SK-N-SH (cell line): ENCODE data around the gene FBXO3. TPM values are rescaled to one million over a fixed set of nuclear protein-coding genes. Genes with fewer than 3 reads are reported as not detected.

Experiments used
- CTCF ChIA-PET: fragments of 300-600, 350-600 bp; formaldehyde crosslinking; extraction: SDS; loops from one replicate; lab custom pipeline; 2021; lab: Yijun Ruan, JAX
- POLR2A ChIA-PET: fragments of 350-600 bp; sonication (Branson Sonifier 250); formaldehyde crosslinking; extraction: SDS; loops from one replicate; lab custom pipeline; 2020; ENCODE audit warnings: antibody characterized with exemption, inconsistent platforms; lab: Yijun Ruan, JAX
- DNase-seq: peaks from one replicate; pipeline ENCODE4 v3.0.0; 2012
- H2AFZ ChIP-seq: fragments of 200-600 bp; sonication (generic); 2 replicates; pipeline ENCODE4 v1.8.1; 2016; ENCODE audit warnings: antibody characterized with exemption, mild to moderate bottlenecking, low read depth
- H3F3A ChIP-seq: fragments of 200-600 bp; sonication (generic); replicated peaks from 2 replicates; pipeline ENCODE3; 2016; ENCODE audit warnings: antibody characterized with exemption, mild to moderate bottlenecking; ENCODE audit not compliant: insufficient read depth
- H3K27ac ChIP-seq, 2 experiments: fragments of 200-500 bp in 1 of 2; fragments of 200-600 bp in 1 of 2; sonication (Bioruptor generic) in 1 of 2; sonication (generic), shearing (Covaris generic) in 1 of 2; 2 replicates each; pipeline versions ENCODE4 v1.5.1 to v1.6.1; 2014 to 2016; ENCODE audit warnings: low read depth in 2 of 2, inconsistent platforms in 1 of 2, low read length in 1 of 2, mild to moderate bottlenecking in 1 of 2, mixed read lengths in 1 of 2
- H3K27me3 ChIP-seq: fragments of 200-600 bp; sonication (generic), shearing (Covaris generic); 2 replicates; pipeline ENCODE4 v1.6.1; 2016; ENCODE audit warnings: mixed run types; ENCODE audit not compliant: insufficient read depth
- H3K36me3 ChIP-seq, 2 experiments: fragments of 200-500 bp in 1 of 2; fragments of 200-600 bp in 1 of 2; sonication (Bioruptor generic) in 1 of 2; sonication (generic) in 1 of 2; replicated peaks in 1 of 2; 2 replicates each; pipeline versions ENCODE3 to v1.5.1; 2014 to 2016; ENCODE audit warnings: low read length in 1 of 2, mild to moderate bottlenecking in 1 of 2; ENCODE audit not compliant: insufficient read depth in 2 of 2, control insufficient read depth in 1 of 2
- H3K4me1 ChIP-seq, 2 experiments: fragments of 200-500 bp in 1 of 2; fragments of 200-600 bp in 1 of 2; sonication (Bioruptor generic) in 1 of 2; sonication (generic), shearing (Covaris generic) in 1 of 2; 2 replicates each; pipeline versions ENCODE4 v1.5.1 to v1.6.1; 2014 to 2016; ENCODE audit warnings: low read depth in 1 of 2, low read length in 1 of 2, mixed run types in 1 of 2; ENCODE audit not compliant: insufficient read depth in 2 of 2, control insufficient read depth in 1 of 2
- H3K4me2 ChIP-seq: fragments of 200-600 bp; sonication (generic), shearing (Covaris generic); 2 replicates; pipeline ENCODE4 v1.6.1; 2017; ENCODE audit warnings: mixed run types
- H3K4me3 ChIP-seq, 2 experiments: fragments of 200-500 bp in 1 of 2; fragments of 200-600 bp in 1 of 2; sonication (Bioruptor generic) in 1 of 2; sonication (generic), shearing (Covaris generic) in 1 of 2; 2 replicates each; pipeline versions ENCODE4 v1.5.1 to v1.8.1; 2014 to 2016; ENCODE audit warnings: low read depth in 2 of 2, inconsistent platforms in 1 of 2, low read length in 1 of 2, mild to moderate bottlenecking in 1 of 2, mixed read lengths in 1 of 2, moderate library complexity in 1 of 2
- H3K79me2 ChIP-seq: fragments of 200-600 bp; sonication (generic); 2 replicates; pipeline ENCODE4 v1.8.1; 2017; ENCODE audit warnings: mild to moderate bottlenecking; ENCODE audit not compliant: insufficient read depth
- H3K9ac ChIP-seq: fragments of 200-600 bp; sonication (generic); 2 replicates; pipeline ENCODE4 v1.6.1; 2017; ENCODE audit warnings: mixed run types
- H3K9me2 ChIP-seq: fragments of 200-600 bp; sonication (generic); 2 replicates; pipeline ENCODE4 v1.6.1; 2017; ENCODE audit warnings: mixed run types
- H3K9me3 ChIP-seq: fragments of 200-600 bp; sonication (generic); 2 replicates; pipeline ENCODE4 v1.6.1; 2017; ENCODE audit warnings: mixed run types, mild to moderate bottlenecking, moderate library complexity
- H4K20me1 ChIP-seq: fragments of 200-600 bp; sonication (generic); 2 replicates; pipeline ENCODE4 v1.6.1; 2017; ENCODE audit warnings: mild to moderate bottlenecking, mixed run types; ENCODE audit not compliant: insufficient read depth
- ELF1 ChIP-seq: IDR thresholded peaks from 2 replicates; pipeline ENCODE4 v1.4.0; 2012
- EP300 ChIP-seq, 2 experiments: IDR thresholded peaks; 2 replicates each; pipeline versions ENCODE4 v1.4.0 to v1.6.1; 2012; ENCODE audit warnings: borderline replicate concordance in 1 of 2, low read depth in 1 of 2, low read length in 1 of 2
- FOSL2 ChIP-seq: IDR thresholded peaks from 2 replicates; pipeline ENCODE4 v1.4.0; 2012; ENCODE audit warnings: low read depth, mild to moderate bottlenecking, moderate library complexity, borderline replicate concordance
- FOXM1 ChIP-seq: IDR thresholded peaks from 2 replicates; pipeline ENCODE4 v1.4.0; 2012; ENCODE audit warnings: low read depth, mild to moderate bottlenecking
- JUND ChIP-seq: IDR thresholded peaks from 2 replicates; pipeline ENCODE4 v1.4.0; 2012
- MEF2A ChIP-seq: IDR thresholded peaks from 2 replicates; pipeline ENCODE4 v1.4.0; 2012; ENCODE audit warnings: low read depth, borderline replicate concordance
- MXI1 ChIP-seq: IDR thresholded peaks from 2 replicates; pipeline ENCODE4 v1.6.1; 2012; ENCODE audit warnings: mild to moderate bottlenecking, low read depth, low read length, improper control_type of control experiment
- NFIC ChIP-seq: IDR thresholded peaks from 2 replicates; pipeline ENCODE4 v1.4.0; 2012; ENCODE audit warnings: borderline replicate concordance
- RCOR1 ChIP-seq: fragments of 150-350 bp; IDR thresholded peaks from 2 replicates; pipeline ENCODE4 v1.6.1; 2017; ENCODE audit warnings: antibody characterized with exemption, low read length
- RFX5 ChIP-seq: IDR thresholded peaks from 2 replicates; pipeline ENCODE4 v1.6.1; 2012; ENCODE audit warnings: mild to moderate bottlenecking, improper control_type of control experiment, low read length
- SIN3A ChIP-seq: IDR thresholded peaks from 2 replicates; pipeline ENCODE4 v1.6.1; 2012; ENCODE audit warnings: low read depth, mild to moderate bottlenecking, low read length, moderate library complexity, borderline replicate concordance
- TCF12 ChIP-seq: IDR thresholded peaks from 2 replicates; pipeline ENCODE4 v1.4.0; 2012
- WGBS: methylation state at CpG from one replicate; pipeline ENCODE4 v1.1.6; 2017; ENCODE audit warnings: low lambda C conversion rate; 5-methylcytosine and 5-hydroxymethylcytosine counted together
- polyA plus RNA-seq, 3 experiments: library from polyadenylated mRNA; depleted of rRNA; stranded (reverse); fragments of >200 nt; gene quantifications; 2 replicates each; pipeline ENCODE4 v1.2.3, GENCODE V29; 2012
- TF ChIP-seq, protein P1 (sequence below): fragments of 200-600 bp; sonication (generic); IDR thresholded peaks from 2 replicates; pipeline ENCODE4 v1.6.1; 2017; ENCODE audit warnings: antibody characterized with exemption, mild to moderate bottlenecking, moderate library complexity
- TF ChIP-seq, protein P2 (sequence below): IDR thresholded peaks from 2 replicates; pipeline ENCODE4 v1.4.0; 2012; ENCODE audit warnings: low read depth
- TF ChIP-seq, protein P3 (sequence below): fragments of 150-350 bp; IDR thresholded peaks from 2 replicates; pipeline ENCODE4 v1.6.1; 2017; ENCODE audit warnings: antibody characterized with exemption, low read length, low read depth, borderline replicate concordance
- TF ChIP-seq, protein P4 (sequence below): IDR thresholded peaks from 2 replicates; pipeline ENCODE4 v1.4.0; 2012; ENCODE audit warnings: low read depth, borderline replicate concordance

Gene FBXO3
- polyA plus RNA-seq, 1 of the 3 experiments (the other 2 are of a cell fraction) = 17.9 TPM

DNA sequence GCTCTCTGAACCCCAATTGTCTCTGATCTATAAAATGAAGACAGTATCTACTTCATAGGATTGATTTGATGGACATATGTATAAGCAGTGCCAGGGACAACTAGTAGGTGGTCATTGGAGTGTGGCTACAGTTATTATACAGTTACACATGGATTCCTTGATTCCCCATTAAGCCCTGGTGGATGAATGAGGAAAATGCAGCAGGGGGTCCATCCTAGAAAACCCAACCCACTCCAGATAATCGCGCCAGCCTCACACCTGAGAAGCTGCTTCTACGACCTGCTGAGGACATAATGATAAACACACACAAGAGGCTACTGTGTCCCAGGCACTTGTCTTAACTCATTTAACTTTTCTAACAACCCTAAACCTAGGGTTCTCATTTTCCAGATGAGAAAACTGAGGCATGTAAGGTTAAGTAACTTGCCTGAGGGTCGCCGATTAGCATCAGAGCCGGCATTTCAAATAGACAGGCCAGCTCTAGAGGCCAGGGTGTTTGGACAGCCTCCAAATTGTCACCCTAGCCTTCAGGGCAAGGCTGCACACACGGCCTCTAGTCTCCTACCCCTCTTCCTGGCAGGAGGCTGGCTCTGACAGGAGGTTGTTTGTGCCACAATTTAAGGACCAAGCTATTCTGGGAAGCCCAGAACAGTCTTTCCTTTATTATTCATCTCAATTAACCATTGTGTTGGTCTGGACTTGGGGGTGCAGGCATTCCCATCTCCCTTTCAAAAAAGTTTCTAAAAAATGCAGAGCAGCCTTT lies 69.9 kb downstream of the FBXO3 start:
- no peak for TF ChIP-seq ELF1
- TF ChIP-seq, protein P1, sequence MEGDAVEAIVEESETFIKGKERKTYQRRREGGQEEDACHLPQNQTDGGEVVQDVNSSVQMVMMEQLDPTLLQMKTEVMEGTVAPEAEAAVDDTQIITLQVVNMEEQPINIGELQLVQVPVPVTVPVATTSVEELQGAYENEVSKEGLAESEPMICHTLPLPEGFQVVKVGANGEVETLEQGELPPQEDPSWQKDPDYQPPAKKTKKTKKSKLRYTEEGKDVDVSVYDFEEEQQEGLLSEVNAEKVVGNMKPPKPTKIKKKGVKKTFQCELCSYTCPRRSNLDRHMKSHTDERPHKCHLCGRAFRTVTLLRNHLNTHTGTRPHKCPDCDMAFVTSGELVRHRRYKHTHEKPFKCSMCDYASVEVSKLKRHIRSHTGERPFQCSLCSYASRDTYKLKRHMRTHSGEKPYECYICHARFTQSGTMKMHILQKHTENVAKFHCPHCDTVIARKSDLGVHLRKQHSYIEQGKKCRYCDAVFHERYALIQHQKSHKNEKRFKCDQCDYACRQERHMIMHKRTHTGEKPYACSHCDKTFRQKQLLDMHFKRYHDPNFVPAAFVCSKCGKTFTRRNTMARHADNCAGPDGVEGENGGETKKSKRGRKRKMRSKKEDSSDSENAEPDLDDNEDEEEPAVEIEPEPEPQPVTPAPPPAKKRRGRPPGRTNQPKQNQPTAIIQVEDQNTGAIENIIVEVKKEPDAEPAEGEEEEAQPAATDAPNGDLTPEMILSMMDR = peak; percentile 31; the same call in 1 of the 2 replicates
- TF ChIP-seq EP300 (IDR thresholded peaks at IDR 0.05; ENCODE audit: borderline replicate concordance in 1 of 2, low read depth in 1 of 2, low read length in 1 of 2) = no peak
- TF ChIP-seq MEF2A = no peak
- TF ChIP-seq SIN3A = no peak
- no peak for DNase-seq
- CTCF ChIA-PET = interaction anchor here (0.9 to 1.5 kb wide), 5 partner anchors 10 to 55 kb away, joined by 3 to 7 read pairs (median 5); partner anchors contain the start of gene CD59

DNA sequence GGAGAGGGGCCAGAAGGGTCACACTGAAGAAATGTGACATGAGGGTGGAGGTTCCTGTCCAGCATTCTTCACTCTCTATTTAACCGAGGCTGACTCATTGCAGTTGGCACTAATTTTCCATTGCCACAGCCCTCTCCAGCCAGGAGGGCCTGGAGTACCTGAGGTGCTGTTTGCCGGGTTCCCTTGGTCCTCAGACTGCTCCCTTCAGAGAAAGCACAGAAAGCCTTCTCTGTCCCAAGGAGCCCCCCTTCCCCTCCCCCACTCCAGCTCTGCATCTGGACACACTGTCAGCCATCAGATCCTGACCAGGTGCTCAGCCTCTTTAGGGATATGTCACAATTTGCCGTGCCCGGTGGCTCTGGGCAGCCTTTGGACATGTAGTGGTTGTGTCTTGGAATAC lies 70.5 kb downstream of the FBXO3 start:
- no peak overlapping the region for H3K4me3 ChIP-seq
- no peaks in the 10 kb centered on the region for H3K27me3 ChIP-seq
- ChIA-PET POLR2A (no interaction called here), CTCF (interaction anchor here (1.2 kb wide), 1 partner anchor 11 kb away, joined by 5 read pairs; no protein-coding TSS in a partner anchor)
- no peaks in the 10 kb centered on the region for H3K9me2 ChIP-seq
- H4K20me1 ChIP-seq = no peaks in the 10 kb centered on the region
- TF ChIP-seq FOSL2 (peak; percentile 50; the same call in 1 of the 2 replicates), MXI1 (no peak), JUND (peak; percentile 13; the same call in 1 of the 2 replicates), RCOR1 (no peak), NFIC (no peak), ELF1 (no peak), RFX5 (no peak), MEF2A (no peak), FOXM1 (no peak), TCF12 (no peak), EP300 (IDR thresholded peaks at IDR 0.05; ENCODE audit: borderline replicate concordance in 1 of 2, low read depth in 1 of 2, low read length in 1 of 2) (no peak)
- TF ChIP-seq, protein P2, sequence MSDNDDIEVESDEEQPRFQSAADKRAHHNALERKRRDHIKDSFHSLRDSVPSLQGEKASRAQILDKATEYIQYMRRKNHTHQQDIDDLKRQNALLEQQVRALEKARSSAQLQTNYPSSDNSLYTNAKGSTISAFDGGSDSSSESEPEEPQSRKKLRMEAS = no peak
- TF ChIP-seq, protein P3, sequence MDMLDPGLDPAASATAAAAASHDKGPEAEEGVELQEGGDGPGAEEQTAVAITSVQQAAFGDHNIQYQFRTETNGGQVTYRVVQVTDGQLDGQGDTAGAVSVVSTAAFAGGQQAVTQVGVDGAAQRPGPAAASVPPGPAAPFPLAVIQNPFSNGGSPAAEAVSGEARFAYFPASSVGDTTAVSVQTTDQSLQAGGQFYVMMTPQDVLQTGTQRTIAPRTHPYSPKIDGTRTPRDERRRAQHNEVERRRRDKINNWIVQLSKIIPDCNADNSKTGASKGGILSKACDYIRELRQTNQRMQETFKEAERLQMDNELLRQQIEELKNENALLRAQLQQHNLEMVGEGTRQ = no peak
- TF ChIP-seq, protein P4, sequence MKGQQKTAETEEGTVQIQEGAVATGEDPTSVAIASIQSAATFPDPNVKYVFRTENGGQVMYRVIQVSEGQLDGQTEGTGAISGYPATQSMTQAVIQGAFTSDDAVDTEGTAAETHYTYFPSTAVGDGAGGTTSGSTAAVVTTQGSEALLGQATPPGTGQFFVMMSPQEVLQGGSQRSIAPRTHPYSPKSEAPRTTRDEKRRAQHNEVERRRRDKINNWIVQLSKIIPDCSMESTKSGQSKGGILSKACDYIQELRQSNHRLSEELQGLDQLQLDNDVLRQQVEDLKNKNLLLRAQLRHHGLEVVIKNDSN = no peak
- 77% methylated on average over 4 of the region's 4 CpGs for WGBS
- H3K4me1 ChIP-seq = peaks cover 13 to 51% of the 10 kb centered on the region in 2 experiments; a peak in 3 of 4 replicates
- DNase-seq = no peak
- H3K79me2 ChIP-seq = peaks cover 23% of the 10 kb centered on the region; the same call in 1 of the 2 replicates
- no peak overlapping the region for H2AFZ ChIP-seq
- no peak overlapping the region for H3K4me2 ChIP-seq
- peaks cover 62% of the 10 kb centered on the region for H3F3A ChIP-seq
- H3K36me3 ChIP-seq = peaks cover 25 to 38% of the 10 kb centered on the region in 2 experiments
- no peaks in the 10 kb centered on the region for H3K9me3 ChIP-seq
- H3K27ac ChIP-seq = peak overlapping the region in 1 of 2 experiments; percentile 94; a peak in 2 of 4 replicates
- H3K9ac ChIP-seq = no peak overlapping the region

More for the DNA sequence above, 69.9 kb downstream of the FBXO3 start:
- Histone ChIP-seq H3K4me2 (no peak overlapping the region), H4K20me1 (no peaks in the 10 kb centered on the region), H3K4me3 (no peak overlapping the region), H3K4me1 (peaks cover 13 to 51% of the 10 kb centered on the region in 2 experiments; a peak in 3 of 4 replicates), H3K27me3 (no peaks in the 10 kb centered on the region), H3F3A (peaks cover 62% of the 10 kb centered on the region), H3K27ac (peak overlapping the region in 1 of 2 experiments; percentile 94; a peak in 2 of 4 replicates), H3K79me2 (peaks cover 24% of the 10 kb centered on the region; the same call in 1 of the 2 replicates), H2AFZ (no peak overlapping the region), H3K9me3 (no peaks in the 10 kb centered on the region), H3K36me3 (peaks cover 32 to 45% of the 10 kb centered on the region in 2 experiments), H3K9ac (no peak overlapping the region), H3K9me2 (no peaks in the 10 kb centered on the region)
- WGBS = 78% methylated on average over 4 of the region's 7 CpGs
- POLR2A ChIA-PET = no interaction called here
